Endothelial cell of umbilical vein (primary cell): ENCODE measurements around the gene FMN1.

Experiments
- CTCF ChIP-seq, 2 donors: IDR thresholded peaks; 1 replicate in 1 of 2; 2 replicates in 1 of 2; pipeline ENCODE4 v1.5.1; 2011; ENCODE audit warnings: low read length in 2 of 2, mild to moderate bottlenecking in 2 of 2, moderate library complexity in 2 of 2, control low read depth in 1 of 2, inconsistent platforms in 1 of 2, low read depth in 1 of 2; ENCODE audit not compliant: insufficient read depth in 1 of 2; ENCODE audit errors: extremely low read depth in 1 of 2
- EZH2 ChIP-seq: IDR thresholded peaks from 2 replicates; pipeline ENCODE4 v1.6.1; 2012; ENCODE audit warnings: borderline replicate concordance, low read depth, mild to moderate bottlenecking, moderate library complexity, low read length, inconsistent platforms; ENCODE audit not compliant: severe bottlenecking
- FOS ChIP-seq: IDR thresholded peaks from 2 replicates; pipeline ENCODE4 v1.6.1; 2011; ENCODE audit warnings: mild to moderate bottlenecking, low read length, moderate library complexity, borderline replicate concordance; ENCODE audit not compliant: insufficient read depth
- GATA2 ChIP-seq: IDR thresholded peaks from 2 replicates; pipeline ENCODE4 v1.7.0; 2011; ENCODE audit warnings: low read depth, mild to moderate bottlenecking, moderate library complexity, mixed read lengths, low read length; ENCODE audit not compliant: insufficient read length, insufficient read depth
- MYC ChIP-seq: IDR thresholded peaks from one replicate; pipeline ENCODE4 v1.6.1; 2011; ENCODE audit warnings: mild to moderate bottlenecking, low read depth, low read length
- POLR2A ChIP-seq: IDR thresholded peaks from 2 replicates; pipeline ENCODE4 v1.6.1; 2012; ENCODE audit warnings: low read depth, mild to moderate bottlenecking, control low read depth, low read length
- POLR2AphosphoS5 ChIP-seq: IDR thresholded peaks from 2 replicates; pipeline ENCODE4 v1.6.1; 2012; ENCODE audit warnings: low read depth, mild to moderate bottlenecking, control low read depth, low read length, moderate library complexity; ENCODE audit not compliant: insufficient read depth
- TF ChIP-seq, protein P1 (sequence below): IDR thresholded peaks from 2 replicates; pipeline ENCODE4 v1.6.1; 2011; ENCODE audit not compliant: insufficient read depth, insufficient read length

- TF ChIP-seq CTCF (IDR thresholded peaks at IDR 0.05; ENCODE audit: extremely low read depth in 1 of 2, insufficient read depth in 1 of 2, low read depth in 1 of 2, low read length in 2 of 2) = no peak
- no peak for TF ChIP-seq POLR2AphosphoS5
- TF ChIP-seq POLR2A = no peak
- TF ChIP-seq, protein P1, sequence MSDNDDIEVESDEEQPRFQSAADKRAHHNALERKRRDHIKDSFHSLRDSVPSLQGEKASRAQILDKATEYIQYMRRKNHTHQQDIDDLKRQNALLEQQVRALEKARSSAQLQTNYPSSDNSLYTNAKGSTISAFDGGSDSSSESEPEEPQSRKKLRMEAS = no peak
- TF ChIP-seq EZH2 = no peak
- TF ChIP-seq MYC = no peak
- no peak for TF ChIP-seq GATA2
- no peak for TF ChIP-seq FOS
Observed at GRCh38 chr15:33154351-33155166, 40.0 kb downstream of the FMN1 start.
